ENCODE data around the gene CDAN1.
"Not testable (repeated sequence)": the region's sequence is repeated elsewhere in the genome, so short reads cannot be mapped to it uniquely, and the experiment has no call there.

CDAN1 gene

DNA sequence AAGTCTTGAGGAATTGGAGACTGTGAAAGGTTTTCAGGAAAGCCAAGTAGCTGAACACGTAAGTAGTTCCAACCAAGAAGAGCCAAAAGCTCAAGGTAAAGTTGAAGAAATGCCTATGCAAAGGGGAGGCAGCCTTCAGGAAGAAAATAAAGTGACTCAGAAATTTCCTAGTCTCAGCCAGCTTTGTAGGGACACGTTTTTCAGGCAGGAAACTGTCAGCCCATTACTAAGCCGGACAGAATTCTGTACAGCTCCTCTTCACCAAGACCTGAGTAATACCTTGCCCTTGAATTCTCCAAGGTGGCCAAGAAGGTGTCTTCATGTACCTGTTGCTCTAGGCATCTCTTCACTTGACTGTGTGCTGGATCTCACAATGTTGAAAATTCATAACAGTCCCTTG lies 48.6 kb downstream of the CDAN1 start:
- H3K4me3 ChIP-seq (ENCODE audit: low read length): no peak overlapping the region
- DNase-seq (ENCODE audit: low read depth): no peak
- TF ChIP-seq, protein P1, sequence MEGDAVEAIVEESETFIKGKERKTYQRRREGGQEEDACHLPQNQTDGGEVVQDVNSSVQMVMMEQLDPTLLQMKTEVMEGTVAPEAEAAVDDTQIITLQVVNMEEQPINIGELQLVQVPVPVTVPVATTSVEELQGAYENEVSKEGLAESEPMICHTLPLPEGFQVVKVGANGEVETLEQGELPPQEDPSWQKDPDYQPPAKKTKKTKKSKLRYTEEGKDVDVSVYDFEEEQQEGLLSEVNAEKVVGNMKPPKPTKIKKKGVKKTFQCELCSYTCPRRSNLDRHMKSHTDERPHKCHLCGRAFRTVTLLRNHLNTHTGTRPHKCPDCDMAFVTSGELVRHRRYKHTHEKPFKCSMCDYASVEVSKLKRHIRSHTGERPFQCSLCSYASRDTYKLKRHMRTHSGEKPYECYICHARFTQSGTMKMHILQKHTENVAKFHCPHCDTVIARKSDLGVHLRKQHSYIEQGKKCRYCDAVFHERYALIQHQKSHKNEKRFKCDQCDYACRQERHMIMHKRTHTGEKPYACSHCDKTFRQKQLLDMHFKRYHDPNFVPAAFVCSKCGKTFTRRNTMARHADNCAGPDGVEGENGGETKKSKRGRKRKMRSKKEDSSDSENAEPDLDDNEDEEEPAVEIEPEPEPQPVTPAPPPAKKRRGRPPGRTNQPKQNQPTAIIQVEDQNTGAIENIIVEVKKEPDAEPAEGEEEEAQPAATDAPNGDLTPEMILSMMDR (conservative IDR thresholded peaks at IDR 0.05; ENCODE audit: low read length): no peak

DNA sequence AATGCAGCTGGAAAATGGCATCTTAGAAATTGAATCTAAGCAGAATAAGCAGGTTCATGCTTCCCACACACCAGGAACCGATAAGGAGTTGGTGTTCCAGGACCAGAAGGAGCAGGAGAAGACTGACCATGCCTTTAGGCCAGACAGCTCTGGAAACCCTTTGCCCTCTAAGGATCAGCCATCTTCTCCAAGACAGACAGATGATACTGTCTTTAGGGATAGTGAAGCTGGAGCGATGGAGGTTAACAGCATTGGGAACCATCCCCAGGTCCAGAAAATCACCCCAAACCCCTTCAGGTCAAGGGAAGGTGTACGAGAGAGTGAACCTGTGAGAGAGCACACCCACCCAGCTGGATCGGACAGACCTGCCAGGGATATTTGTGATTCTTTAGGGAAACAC lies 49.2 kb downstream of the CDAN1 start:
- DNase-seq (ENCODE audit: low read depth): no peak
- TF ChIP-seq, protein P1 (conservative IDR thresholded peaks at IDR 0.05; ENCODE audit: low read length): no peak
- H3K4me3 ChIP-seq (ENCODE audit: low read length): no peak overlapping the region

GRCh38 chr15:42686281-42686680 lies 50.6 kb downstream of the CDAN1 start:
- TF ChIP-seq, protein P1 (conservative IDR thresholded peaks at IDR 0.05; ENCODE audit: low read length): no peak
- DNase-seq (ENCODE audit: low read depth): no peak
- no peak overlapping the region for H3K4me3 ChIP-seq (ENCODE audit: low read length)

GRCh38 chr15:42681119-42681518 lies 55.8 kb downstream of the CDAN1 start:
- H3K4me3 ChIP-seq (ENCODE audit: low read length): no peak overlapping the region
- TF ChIP-seq, protein P1 (conservative IDR thresholded peaks at IDR 0.05; ENCODE audit: low read length): no peak
- DNase-seq (ENCODE audit: low read depth): no peak

GRCh38 chr15:42680142-42680482 lies 56.8 kb downstream of the CDAN1 start:
- not testable (repeated sequence) for H3K4me3 ChIP-seq (ENCODE audit: low read length)
- peak; percentile 5 for DNase-seq (ENCODE audit: low read depth)

DNA sequence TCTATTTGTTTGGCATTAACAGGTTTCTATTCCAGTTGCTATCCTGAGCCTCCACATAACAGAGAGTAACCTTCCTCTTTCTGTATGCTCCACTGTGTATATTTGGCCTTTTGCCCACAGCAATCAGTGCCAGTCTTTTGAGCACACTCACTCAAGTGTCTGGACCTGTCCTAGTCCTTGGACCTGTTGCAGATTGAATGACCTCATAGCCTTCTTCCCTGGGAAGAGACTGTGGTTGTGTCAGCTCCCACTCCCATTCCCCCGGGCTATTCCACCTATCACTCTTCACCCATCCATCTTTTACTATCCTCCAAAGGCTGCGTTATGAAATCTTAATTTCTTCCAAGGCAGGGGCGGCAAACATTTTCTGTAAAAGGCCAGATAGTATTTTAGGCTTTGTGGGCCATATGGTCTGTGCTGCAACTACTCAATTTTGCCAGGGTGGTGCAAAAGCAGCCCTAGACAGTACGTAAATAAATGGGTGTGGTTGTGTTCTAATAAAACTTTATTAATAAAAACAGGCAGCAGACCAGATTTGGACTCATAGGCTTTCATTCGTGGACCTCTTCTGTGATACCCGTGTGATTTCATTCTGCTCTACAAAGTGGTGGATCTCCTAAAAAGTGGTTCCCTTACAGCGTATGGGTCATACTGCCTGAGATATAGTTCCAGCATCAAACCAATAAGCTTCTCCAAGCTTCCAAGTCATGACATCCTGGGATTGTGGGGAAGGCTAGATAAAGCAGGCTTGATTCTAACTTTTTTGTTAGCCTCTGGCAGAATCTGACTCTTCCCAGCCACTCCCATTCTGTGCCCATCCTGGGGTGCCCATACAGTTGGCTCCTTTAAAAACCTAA lies 57.4 kb downstream of the CDAN1 start:
- H3K4me3 ChIP-seq (ENCODE audit: low read length): no peak overlapping the region
- TF ChIP-seq, protein P1 (conservative IDR thresholded peaks at IDR 0.05; ENCODE audit: low read length): no peak
- no peak for DNase-seq (ENCODE audit: low read depth)

GRCh38 chr15:42675021-42675420 lies 61.9 kb downstream of the CDAN1 start:
- TF ChIP-seq, protein P1 (conservative IDR thresholded peaks at IDR 0.05; ENCODE audit: low read length): no peak
- DNase-seq (ENCODE audit: low read depth): no peak
- no peak overlapping the region for H3K4me3 ChIP-seq (ENCODE audit: low read length)
